K562 (cell line): ENCODE measurements around the gene MYO3B.

Source experiments
- CBFA2T3 ChIP-seq: fragments of 450-650 bp; IDR thresholded peaks from 2 replicates; pipeline ENCODE4 v1.6.1; 2017
- CTCF ChIP-seq, 3 experiments: IDR thresholded peaks in 2 of 3; conservative IDR thresholded peaks in 1 of 3; 2 replicates each; pipeline ENCODE4 v1.5.1; 2011 to 2012; ENCODE audit warnings: low read length in 3 of 3, mild to moderate bottlenecking in 3 of 3, control low read depth in 2 of 3, improper control_type of control experiment in 1 of 3, inconsistent platforms in 1 of 3, low read depth in 1 of 3, mixed read lengths in 1 of 3, moderate library complexity in 1 of 3; ENCODE audit not compliant: insufficient read depth in 2 of 3
- JUND ChIP-seq, 2 experiments: IDR thresholded peaks; 2 replicates in 1 of 2; 3 replicates in 1 of 2; pipeline ENCODE4 v1.6.1; 2011; ENCODE audit warnings: borderline replicate concordance in 2 of 2, low read depth in 2 of 2, low read length in 2 of 2, improper control_type of control experiment in 1 of 2, missing biosample characterization in 1 of 2, missing genetic modification characterization in 1 of 2, missing genetic modification reagents in 1 of 2
- KLF13 ChIP-seq: fragments of 450-650 bp; IDR thresholded peaks from 2 replicates; pipeline ENCODE4 v1.6.1; 2016; ENCODE audit warnings: missing genetic modification characterization, low read depth, mild to moderate bottlenecking, missing compliant biosample characterization, moderate library complexity, borderline replicate concordance
- L3MBTL2 ChIP-seq: fragments of 450-650 bp; IDR thresholded peaks from 2 replicates; pipeline ENCODE4 v1.6.1; 2016; ENCODE audit warnings: mild to moderate bottlenecking, moderate library complexity
- POLR2A ChIP-seq: fragments of 450-650 bp; conservative IDR thresholded peaks from 2 replicates; pipeline ENCODE4 v1.6.1; 2016
- POLR2AphosphoS5 ChIP-seq: IDR thresholded peaks from 2 replicates; pipeline ENCODE4 v1.6.1; 2011; ENCODE audit warnings: mild to moderate bottlenecking, low read depth, low read length, moderate library complexity; ENCODE audit not compliant: control insufficient read depth, insufficient read depth
- SIN3A ChIP-seq, 2 experiments: fragments of 150-350 bp in 1 of 2; IDR thresholded peaks; 2 replicates each; pipeline ENCODE4 v1.6.1; 2011 to 2016; ENCODE audit warnings: borderline replicate concordance in 2 of 2, low read depth in 2 of 2, low read length in 2 of 2, mild to moderate bottlenecking in 2 of 2, moderate library complexity in 2 of 2; ENCODE audit not compliant: control insufficient read depth in 1 of 2
- TARDBP ChIP-seq: fragments of 450-650 bp; IDR thresholded peaks from 2 replicates; pipeline ENCODE4 v1.6.1; 2016
- ZBTB33 ChIP-seq: sonication (generic); formaldehyde crosslinking; IDR thresholded peaks from 2 replicates; pipeline ENCODE4 v1.8.1; 2023; ENCODE audit warnings: mild to moderate bottlenecking, missing genetic modification reagents

- TF ChIP-seq CTCF (IDR thresholded peaks at IDR 0.05 in 2 of 3, conservative IDR thresholded peaks at IDR 0.05 in 1 of 3; ENCODE audit: insufficient read depth in 2 of 3, low read depth in 1 of 3, low read length in 3 of 3) (no peak), POLR2A (no peak), POLR2AphosphoS5 (no peak), SIN3A (IDR thresholded peaks at IDR 0.05; ENCODE audit: borderline replicate concordance in 2 of 2, control insufficient read depth in 1 of 2, low read depth in 2 of 2, low read length in 2 of 2) (no peak), TARDBP (no peak), L3MBTL2 (no peak), JUND (IDR thresholded peaks at IDR 0.05; ENCODE audit: borderline replicate concordance, low read depth, low read length) (no peak), JUND (tag; IDR thresholded peaks at IDR 0.05; ENCODE audit: borderline replicate concordance, low read depth, low read length) (no peak), KLF13 (tag) (no peak), CBFA2T3 (no peak), ZBTB33 (CRISPR knock-in tag) (no peak)
Measured at GRCh38 chr2:170579511-170579910, 401.6 kb downstream of the MYO3B start.
